Measurements from ENCODE around the gene UNC13D.

- no peak for TF ChIP-seq POLR2A (IDR thresholded peaks at IDR 0.05)
- no peak for TF ChIP-seq CTCF (IDR thresholded peaks at IDR 0.05)
- no peak for TF ChIP-seq POLR2AphosphoS5 (IDR thresholded peaks at IDR 0.05)
- no peak for TF ChIP-seq EP300 (IDR thresholded peaks at IDR 0.05)
Observed at GRCh38 chr17:75834279-75834920, 9.8 kb downstream of the UNC13D start.

Measured in sigmoid colon (tissue), 4 donors.